Measurements from ENCODE around the gene CGA.
"Not testable (repeated sequence)": the region's sequence is repeated elsewhere in the genome, so short reads cannot be mapped to it uniquely, and the experiment has no call there.

The CGA gene

DNA sequence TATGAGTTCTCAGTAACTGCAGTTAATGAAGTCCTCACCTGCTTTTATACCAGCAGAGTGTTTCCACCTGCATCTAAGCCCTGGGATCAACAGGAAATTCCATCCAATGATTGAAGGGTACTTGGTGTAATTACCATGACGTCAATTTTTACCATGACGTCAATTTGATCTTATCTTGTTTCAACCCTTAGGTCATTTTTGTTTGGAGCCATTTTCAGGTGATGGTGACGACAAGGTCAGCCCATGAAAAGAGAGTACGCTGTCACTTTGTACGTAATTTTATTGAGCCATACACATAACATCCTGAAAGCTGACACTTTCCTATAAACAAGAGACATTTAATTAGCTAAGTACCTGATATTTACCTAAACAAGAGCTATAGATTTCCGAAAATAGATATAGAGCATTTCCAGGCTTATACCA is at the start of gene CGA:
CGA (minus strand) TSS at position 20 of the 423 bp plus-strand sequence. CDS start 6,906 bp downstream, outside the sequence.
- no peak within 1 kb of the TSS for H3K4me3 ChIP-seq (ENCODE audit: low read depth, low read length)
- no peak for DNase-seq (ENCODE audit: low read depth)

DNA sequence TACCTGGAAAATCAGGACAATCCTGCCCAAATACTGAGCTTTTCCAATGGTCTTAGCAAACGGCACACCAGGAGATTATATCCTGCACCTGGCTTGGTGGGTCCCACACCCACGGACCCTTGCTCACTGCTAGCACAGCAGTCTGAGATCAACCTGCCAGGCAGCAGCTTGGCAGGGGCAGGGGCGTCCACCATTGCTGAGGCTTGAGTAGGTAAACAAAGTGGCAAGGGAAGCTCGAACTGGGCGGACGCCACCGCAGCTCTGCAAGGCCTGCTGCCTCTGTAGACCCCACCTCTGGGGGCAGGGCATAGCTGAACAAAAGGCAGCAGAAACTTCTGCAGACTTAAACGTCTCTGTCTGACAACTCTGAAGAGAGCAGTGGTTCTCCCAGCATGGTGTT is 45.0 kb upstream of the CGA start:
- not testable (repeated sequence) for DNase-seq (ENCODE audit: low read depth); H3K4me3 ChIP-seq (ENCODE audit: low read depth, low read length)

DNA sequence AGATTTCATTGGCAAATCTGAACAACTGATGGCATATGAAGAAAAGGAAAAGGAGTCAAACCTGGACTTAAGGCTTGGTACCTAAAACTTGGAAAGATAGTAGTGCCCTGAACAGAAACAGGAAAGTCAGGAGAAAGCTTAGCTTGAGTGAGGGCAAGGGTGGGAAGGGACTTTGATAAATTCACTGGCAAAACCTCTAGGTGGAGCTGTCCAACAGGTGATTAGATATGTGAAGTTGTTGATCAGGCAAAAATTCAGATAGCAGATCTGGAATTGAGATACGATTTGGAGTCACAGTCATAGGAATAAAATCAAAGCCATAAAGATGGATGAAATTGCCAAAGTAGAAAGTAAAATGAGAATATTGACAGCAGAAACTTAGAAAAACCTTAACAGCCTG is 44.3 kb upstream of the CGA start:
- no peak overlapping the region for H3K4me3 ChIP-seq (ENCODE audit: low read depth, low read length)
- no peak for DNase-seq (ENCODE audit: low read depth)

DNA sequence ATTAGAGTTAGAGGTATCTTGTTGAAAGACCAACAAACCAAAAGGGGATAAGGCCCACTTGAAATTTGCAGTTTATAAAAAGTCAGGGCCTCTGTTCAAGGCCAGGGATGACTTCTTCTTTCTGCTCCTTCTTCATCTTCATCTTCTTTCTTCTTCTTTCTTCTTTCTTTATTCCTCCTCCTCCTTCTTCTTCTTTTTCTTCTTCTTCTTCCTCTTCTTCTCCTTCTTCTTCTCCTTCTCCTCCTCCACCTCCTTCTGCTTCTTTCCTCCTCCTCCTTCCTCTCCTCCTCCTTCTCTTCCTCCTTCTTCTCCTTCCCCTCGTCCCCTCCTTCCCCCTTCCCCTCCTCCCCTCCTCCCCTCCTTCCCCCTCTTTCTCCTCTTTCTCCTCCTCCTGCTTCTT is 42.1 kb upstream of the CGA start:
- no peak for DNase-seq (ENCODE audit: low read depth)
- H3K4me3 ChIP-seq (ENCODE audit: low read depth, low read length) = no peak overlapping the region

DNA sequence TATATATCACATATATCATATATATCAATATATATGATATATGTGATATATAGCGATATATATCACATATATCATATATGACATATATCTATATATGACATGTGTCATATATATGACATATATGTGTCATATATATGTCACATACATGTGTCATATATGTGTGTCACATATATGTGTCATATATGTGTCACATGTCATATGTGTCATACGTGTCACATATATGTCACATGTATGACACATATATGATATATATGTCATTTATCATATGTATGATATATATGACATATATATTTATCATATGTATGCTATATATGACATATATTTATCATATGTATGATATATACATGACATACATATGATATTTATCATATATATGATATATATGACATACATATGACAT is 32.8 kb upstream of the CGA start:
- no peak for DNase-seq (ENCODE audit: low read depth)
- H3K4me3 ChIP-seq (ENCODE audit: low read depth, low read length) = no peak overlapping the region

DNA sequence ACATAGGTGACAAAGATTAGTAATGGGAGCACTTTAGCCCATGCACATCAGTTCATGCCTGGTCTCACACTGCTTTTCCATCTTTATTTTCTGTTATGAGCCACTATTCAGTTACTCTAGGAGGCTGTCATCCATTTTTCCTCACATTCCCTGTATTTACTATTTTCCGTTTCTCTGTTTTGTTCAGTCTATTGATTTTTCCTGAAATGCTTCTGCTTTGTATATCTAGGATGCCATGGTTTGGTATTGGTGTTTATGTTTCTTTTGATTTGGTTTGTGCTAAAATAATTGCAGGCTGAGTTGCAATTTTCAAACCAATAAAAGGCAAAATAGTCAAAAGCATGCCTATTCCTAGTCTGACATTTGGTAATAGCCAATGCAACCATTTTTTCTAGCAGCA is 31.6 kb upstream of the CGA start:
- DNase-seq (ENCODE audit: low read depth) = no peak
- H3K4me3 ChIP-seq (ENCODE audit: low read depth, low read length) = no peak overlapping the region

DNA sequence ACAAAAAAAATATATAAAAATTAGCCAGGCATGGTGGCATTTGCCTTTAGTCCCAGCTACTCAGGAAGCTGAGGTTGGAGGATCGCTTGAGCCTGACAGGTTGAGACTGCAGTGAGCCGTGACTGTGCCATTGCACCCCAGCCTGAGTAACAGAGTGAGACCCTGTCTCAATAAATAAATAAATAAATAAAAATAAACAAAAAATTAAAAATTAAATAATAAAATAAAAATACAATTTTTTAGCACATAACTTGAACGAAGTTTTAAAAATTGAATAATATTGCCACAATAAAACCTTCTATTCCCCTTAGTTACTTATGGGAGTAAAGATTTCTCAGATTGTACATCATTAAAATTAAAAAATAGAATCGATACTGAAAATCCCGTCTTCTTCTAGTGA is 29.2 kb upstream of the CGA start:
- no peak for DNase-seq (ENCODE audit: low read depth)

DNA sequence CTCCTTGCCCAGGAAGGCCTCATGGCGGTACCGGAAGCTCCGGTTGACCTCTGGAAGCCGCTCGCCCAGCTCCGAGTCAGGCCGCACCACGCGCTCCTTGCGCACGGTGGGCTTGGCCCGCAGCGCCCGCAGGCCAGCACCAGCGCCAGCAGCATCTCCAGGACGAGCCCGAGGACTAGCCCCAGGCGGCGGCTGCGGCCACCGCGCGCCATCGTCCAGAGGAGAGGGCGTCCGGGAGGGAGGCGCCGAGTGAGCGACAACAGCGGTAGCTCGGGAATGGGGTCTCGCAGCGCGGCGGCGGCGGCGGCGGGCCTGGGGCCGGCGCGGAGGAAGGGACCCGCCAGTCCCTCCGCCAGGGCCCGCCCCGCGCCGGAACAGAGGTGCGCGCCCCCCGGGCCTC is 27.6 kb upstream of the CGA start:
- H3K4me3 ChIP-seq (ENCODE audit: low read depth, low read length) = no peak overlapping the region
- DNase-seq (ENCODE audit: low read depth) = no peak

More for the DNA sequence above, 29.2 kb upstream of the CGA start:
- H3K4me3 ChIP-seq (ENCODE audit: low read depth, low read length) = no peak overlapping the region

DNA sequence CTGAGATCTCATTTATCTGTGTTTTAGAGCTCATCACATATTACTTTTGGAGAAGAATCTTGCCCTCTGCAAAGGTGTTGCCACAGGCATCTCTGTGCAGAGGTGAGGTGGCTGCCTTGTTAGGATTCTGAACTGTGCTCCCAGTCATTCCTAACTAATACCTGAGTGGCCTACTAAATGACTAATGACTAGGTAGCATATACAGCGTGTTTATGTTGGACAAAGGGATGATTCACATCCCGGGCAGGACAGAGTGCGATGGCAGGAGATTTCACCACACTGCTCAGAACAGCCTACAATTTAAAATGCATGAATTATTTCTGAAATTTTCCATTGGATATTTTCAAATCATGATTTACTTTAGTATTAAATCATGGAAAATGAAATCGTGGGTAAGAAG is 23.1 kb upstream of the CGA start:
- H3K4me3 ChIP-seq (ENCODE audit: low read depth, low read length) = no peak overlapping the region
- DNase-seq (ENCODE audit: low read depth) = no peak

DNA sequence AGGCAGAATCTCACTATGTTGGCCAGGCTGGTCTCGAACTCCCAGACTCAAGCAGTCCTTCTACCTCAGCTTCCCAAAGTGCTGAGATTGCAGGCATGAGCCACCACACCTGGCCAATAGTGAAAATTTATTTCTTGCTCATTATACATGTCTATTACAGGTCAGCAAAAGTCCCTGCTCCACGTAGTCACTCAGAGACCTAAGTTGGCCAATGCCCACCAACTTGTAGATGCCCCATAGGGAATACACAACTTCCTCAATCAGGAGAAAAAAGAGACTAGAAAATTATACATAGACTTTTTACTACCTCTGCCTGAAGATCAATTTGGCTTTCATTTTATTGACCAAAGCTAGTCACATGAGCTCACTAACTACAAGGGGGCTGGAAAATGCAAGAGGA is 22.0 kb upstream of the CGA start:
- H3K4me3 ChIP-seq (ENCODE audit: low read depth, low read length) = no peak overlapping the region
- DNase-seq (ENCODE audit: low read depth) = no peak

DNA sequence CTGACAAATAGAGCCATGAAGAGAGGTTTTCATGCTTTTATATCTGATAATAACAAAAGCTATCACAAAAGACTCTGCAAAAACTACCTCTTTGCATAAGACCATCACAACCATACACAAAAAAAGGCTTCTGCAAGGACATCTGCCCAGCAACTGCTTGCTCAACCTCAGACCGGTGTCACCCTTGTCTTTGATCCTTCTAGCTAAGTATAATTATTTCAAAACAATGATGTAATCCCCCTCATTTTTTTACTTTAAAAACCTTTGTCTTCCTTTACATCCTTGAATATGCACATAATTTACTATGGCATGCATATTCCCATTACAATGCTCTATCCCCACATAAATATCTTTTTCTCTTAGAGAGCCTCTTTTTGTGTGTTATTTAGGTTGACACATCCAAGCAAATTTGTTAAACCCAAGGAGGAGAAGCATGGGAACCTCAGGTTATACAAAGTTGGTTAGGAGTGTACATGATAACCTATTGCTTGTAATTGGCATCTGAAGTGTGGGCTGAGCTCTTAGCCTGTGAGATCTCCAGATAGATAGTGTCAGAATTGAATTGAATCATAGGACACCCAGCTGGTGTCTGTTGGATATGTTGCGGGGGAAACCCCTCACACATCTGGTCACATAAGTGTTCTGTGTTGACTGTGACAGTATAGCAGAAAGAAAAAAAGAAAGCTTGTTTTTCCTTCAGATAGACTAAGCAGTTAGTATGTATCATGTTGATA is 20.7 kb upstream of the CGA start:
- DNase-seq (ENCODE audit: low read depth) = no peak
- H3K4me3 ChIP-seq (ENCODE audit: low read depth, low read length) = no peak overlapping the region

DNA sequence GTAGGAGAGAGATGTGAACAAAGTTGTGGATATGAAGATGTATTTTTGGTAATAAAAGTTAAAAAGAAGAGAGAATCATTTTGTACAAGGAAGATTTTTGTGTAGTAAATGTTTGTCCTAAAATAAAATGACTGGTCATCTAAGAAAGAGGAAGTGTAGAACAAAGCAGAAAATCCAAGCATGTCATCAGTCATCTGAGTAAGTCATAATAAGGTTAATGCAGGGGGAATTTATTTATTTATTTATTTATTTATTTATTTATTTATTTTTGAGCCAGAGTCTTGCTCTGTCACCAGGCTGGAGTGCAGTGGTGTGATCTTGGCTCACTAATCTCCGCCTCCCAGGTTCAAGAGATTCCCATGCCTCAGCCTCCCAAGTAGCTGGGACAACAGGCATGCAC is 15.7 kb upstream of the CGA start:
- no peak for DNase-seq (ENCODE audit: low read depth)
- H3K4me3 ChIP-seq (ENCODE audit: low read depth, low read length) = no peak overlapping the region

DNA sequence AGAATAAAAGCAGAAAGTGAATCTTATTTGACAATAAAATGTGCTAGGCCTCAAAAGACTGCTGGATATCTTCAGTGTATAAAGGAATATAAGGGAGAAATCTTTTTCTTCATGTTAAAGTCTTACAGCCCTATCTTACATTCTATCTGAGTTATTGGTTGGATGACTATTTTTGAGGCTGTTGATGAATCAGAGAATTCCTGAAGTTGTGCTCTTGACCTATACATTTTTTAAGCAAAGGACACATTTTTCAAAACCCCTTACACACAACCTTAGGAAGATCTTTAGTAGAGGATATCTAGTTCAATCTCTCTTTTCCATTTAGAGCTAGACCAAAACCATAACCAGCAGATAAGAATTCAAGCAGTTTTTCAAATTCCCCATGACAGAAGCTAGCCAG is 10.9 kb upstream of the CGA start:
- DNase-seq (ENCODE audit: low read depth) = no peak

DNA sequence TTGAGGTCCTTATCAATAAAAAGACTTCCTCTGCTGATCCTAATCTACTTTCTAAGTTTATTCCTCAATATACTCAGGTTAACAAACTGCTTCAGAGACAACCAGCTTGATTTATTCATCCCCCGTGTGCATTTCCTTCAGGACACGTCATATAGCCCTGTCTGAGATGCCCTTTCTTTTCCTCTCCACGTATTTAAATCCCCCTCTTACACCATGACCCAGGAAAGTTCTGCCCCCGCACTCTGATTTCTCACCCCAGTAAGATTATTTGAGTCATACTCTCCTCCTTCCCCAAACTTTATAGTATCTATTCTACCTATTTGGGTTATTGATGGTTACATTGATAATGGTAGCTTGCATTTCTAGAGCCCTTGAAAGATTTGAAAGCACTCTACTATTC is 9.8 kb upstream of the CGA start:
- DNase-seq (ENCODE audit: low read depth) = no peak

More for the DNA sequence above, 10.9 kb upstream of the CGA start:
- no peak overlapping the region for H3K4me3 ChIP-seq (ENCODE audit: low read depth, low read length)

DNA sequence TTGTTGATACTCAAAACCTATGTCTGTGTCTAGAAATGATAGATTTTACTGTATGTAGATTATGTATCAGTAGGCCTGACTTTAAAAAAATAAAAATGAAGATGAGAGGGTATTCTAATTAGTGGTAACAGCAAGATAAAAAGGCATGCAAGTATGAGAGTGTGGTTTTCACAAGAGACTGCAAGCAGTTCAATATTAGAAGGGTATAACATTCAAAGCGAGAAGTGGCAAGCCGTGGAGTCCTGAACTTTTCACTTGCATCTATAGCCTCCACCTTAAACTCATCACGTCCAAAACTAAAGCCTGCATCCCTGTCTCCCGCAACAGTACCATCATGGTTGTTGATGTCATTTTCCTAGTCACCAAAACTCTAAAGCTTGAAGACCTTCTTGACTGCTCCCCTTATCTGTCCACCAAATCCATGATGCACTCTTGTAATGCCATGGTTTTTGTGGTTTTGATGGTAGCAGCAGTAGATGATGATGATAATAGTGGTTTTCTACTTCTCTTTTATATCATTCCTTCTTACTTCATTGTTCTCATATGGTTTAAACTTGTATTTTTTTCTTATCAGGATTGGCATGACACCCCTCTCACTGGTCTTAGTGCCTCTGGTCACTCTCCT is 9.2 kb upstream of the CGA start:
- no peak overlapping the region for H3K4me3 ChIP-seq (ENCODE audit: low read depth, low read length)
- DNase-seq (ENCODE audit: low read depth) = no peak

More for the DNA sequence above, 9.8 kb upstream of the CGA start:
- no peak overlapping the region for H3K4me3 ChIP-seq (ENCODE audit: low read depth, low read length)

DNA sequence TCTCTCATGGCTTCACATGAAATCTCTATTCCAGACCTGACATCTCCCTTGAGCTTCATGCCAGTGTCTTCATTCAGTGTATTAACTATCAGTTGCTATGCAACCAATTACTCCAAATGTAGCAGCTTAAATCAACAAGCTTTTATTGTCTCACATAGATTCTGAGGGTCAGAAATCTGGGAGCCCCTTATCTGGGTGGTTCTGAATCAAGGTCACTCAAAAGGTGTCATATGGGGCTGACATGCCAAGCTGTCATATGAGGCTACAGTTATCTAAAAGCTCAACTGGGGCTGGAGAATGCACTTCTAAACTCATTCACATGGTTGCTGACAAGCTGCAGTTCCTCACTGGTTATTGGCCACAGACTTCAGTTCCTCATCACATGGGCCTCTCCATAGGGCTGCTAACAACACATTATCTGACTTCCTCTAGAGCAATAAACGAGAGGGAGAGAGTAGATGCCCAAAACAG is 7.3 kb upstream of the CGA start:
- no peak for DNase-seq (ENCODE audit: low read depth)
- H3K4me3 ChIP-seq (ENCODE audit: low read depth, low read length) = no peak overlapping the region

DNA sequence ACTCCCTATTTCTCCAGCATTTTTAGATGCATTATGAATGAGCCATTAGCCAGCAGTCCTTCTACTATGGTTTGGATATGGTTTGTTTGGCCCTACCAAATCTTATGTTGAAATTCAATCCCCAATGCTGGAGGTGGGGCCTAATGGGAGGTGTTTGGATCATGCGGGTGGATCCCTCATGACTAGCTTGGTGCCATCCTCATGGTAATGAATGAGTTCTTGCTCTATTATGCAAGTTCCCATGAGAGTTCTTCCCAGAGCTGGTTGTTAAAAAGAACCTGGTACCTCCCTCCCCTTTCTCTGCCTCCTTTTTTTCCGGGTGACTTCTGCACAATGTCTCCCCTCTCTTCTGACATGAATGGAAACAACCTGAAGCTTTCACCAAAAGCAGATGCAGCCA is 6.2 kb upstream of the CGA start:
- DNase-seq (ENCODE audit: low read depth) = no peak
- H3K4me3 ChIP-seq (ENCODE audit: low read depth, low read length) = no peak overlapping the region

DNA sequence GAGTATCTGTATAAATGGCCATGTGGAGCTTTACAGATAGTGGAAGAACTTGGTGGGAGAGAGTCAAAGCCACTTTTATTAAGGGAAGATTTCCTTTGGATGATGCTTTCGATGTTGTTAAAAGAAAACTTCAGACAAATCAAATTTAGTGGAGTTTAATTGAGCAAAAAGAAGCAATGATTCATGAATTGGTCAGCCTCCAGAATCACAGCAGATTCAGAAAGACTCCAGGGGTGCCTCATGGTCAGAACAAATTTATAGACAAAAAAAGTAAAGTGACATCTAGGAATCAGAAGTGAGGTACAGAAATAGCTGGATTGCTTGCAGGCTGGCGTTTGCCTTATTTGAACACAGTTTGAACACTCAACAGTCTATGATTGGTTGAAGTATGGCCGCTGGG is 5.3 kb upstream of the CGA start:
- DNase-seq (ENCODE audit: low read depth) = no peak
- no peak overlapping the region for H3K4me3 ChIP-seq (ENCODE audit: low read depth, low read length)

DNA sequence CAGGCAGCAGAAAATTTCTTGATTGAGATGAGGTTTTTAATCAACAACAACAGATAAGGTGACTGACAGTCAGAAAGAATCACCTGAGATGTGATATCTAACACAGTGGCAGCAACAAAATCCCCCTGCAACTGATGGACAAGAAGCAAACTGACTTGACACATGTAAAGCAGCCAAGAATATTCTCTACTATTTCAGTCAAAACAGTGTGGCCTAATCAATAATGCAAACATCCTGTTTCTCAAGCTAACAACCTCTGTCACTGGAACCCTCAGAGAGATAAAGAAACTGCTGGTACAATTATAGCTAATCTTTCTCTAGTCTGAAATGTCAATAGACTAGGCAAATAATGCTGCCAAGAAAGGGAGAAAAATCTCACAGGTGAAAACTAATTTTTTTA is 4.6 kb upstream of the CGA start:
- DNase-seq (ENCODE audit: low read depth) = no peak
- H3K4me3 ChIP-seq (ENCODE audit: low read depth, low read length) = no peak overlapping the region

DNA sequence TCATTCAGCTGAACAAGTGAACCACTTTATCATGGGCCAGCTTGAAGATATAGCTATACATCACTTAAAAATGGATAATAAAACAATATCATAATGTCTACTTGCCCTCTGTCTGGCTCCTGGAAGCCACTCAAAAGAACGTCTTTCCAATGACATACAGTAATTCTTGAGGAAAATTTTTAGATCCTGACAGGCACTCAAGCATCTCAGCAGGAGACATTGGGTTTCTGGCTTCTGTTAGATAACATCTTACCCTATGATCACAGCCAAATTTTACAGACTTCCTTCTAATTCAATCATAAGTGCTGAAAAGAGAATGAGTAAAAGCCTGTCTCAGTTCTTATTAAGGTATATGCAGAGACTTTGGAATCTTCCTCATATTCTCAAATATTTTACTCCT is 330 bp downstream of the CGA start:
- no peak overlapping the region for H3K4me3 ChIP-seq (ENCODE audit: low read depth, low read length)
- no peak for DNase-seq (ENCODE audit: low read depth)

DNA sequence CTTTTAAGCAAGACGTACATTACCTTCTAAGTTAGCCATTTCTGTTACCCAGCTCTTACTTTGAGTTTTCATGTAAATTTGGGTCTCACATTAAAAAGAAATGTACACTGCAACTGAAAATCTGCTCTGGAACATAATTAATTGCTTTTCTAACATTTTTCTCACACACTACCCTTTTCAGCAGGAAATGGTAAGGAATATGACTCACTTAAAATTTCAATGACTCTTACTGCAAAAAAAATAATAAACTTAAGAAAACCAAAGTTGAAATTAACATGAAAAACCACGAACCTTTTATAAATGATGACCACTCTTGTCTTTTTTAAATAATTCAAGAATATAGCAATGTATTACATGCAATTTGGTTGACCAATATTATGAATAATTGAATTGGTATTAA is 1.3 kb downstream of the CGA start:
- no peak overlapping the region for H3K4me3 ChIP-seq (ENCODE audit: low read depth, low read length)
- DNase-seq (ENCODE audit: low read depth) = no peak
